Suprapubic skin (tissue), 4 donors: ENCODE results near the gene RPS26.

Source experiments
- EP300 ChIP-seq: sonication (generic); formaldehyde crosslinking; IDR thresholded peaks from one replicate; pipeline ENCODE4 v1.6.1; 2017; ENCODE audit warnings: antibody characterized with exemption
- POLR2A ChIP-seq, 2 donors: fragments of 450-650 bp; IDR thresholded peaks; one replicate each; pipeline ENCODE4 v1.6.1; 2017; ENCODE audit warnings: antibody characterized with exemption in 2 of 2, mild to moderate bottlenecking in 2 of 2, moderate library complexity in 2 of 2
- POLR2AphosphoS5 ChIP-seq, 3 donors: sonication (generic); formaldehyde crosslinking; IDR thresholded peaks; one replicate each; pipeline ENCODE4 v1.6.1; 2017; ENCODE audit warnings: antibody characterized with exemption in 3 of 3
- TF ChIP-seq, protein P1 (sequence below), 2 donors: fragments of 200-600 bp in 1 of 2; fragments of 450-650 bp in 1 of 2; sonication (generic) in 1 of 2; IDR thresholded peaks; one replicate each; pipeline ENCODE4 v1.5.1; 2016 to 2019; ENCODE audit warnings: antibody characterized with exemption in 2 of 2, mild to moderate bottlenecking in 1 of 2, moderate library complexity in 1 of 2

DNA sequence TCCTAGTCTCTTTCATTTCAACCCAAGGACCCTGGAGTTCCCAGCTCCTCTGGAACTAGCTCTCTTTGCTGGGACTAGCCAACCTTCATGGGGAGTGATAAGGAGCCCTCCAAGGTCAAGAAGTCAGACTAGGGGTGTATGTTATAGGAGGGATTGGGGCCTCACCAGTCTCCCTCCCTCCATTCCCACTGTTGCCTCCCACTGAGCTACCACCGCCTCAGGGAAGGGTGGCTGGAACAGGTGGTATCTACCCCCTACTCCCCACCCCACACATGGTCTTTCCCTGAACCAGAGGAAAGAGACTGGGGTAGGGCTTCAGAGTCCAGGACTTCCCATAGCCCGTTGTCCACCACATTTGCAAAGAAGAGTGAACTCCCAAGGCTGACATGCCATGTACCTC, 40.7 kb downstream of the RPS26 start:
- TF ChIP-seq, protein P1, sequence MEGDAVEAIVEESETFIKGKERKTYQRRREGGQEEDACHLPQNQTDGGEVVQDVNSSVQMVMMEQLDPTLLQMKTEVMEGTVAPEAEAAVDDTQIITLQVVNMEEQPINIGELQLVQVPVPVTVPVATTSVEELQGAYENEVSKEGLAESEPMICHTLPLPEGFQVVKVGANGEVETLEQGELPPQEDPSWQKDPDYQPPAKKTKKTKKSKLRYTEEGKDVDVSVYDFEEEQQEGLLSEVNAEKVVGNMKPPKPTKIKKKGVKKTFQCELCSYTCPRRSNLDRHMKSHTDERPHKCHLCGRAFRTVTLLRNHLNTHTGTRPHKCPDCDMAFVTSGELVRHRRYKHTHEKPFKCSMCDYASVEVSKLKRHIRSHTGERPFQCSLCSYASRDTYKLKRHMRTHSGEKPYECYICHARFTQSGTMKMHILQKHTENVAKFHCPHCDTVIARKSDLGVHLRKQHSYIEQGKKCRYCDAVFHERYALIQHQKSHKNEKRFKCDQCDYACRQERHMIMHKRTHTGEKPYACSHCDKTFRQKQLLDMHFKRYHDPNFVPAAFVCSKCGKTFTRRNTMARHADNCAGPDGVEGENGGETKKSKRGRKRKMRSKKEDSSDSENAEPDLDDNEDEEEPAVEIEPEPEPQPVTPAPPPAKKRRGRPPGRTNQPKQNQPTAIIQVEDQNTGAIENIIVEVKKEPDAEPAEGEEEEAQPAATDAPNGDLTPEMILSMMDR (IDR thresholded peaks at IDR 0.05), result no peak
- no peak for TF ChIP-seq EP300
- no peak for TF ChIP-seq POLR2A (IDR thresholded peaks at IDR 0.05)
- TF ChIP-seq POLR2AphosphoS5 (IDR thresholded peaks at IDR 0.05), result no peak
